Measurements from ENCODE around the gene PPFIA3. TPM values are rescaled to one million over a fixed set of nuclear protein-coding genes. Genes with fewer than 3 reads are reported as not detected.
"Not testable (repeated sequence)": the region's sequence is repeated elsewhere in the genome, so short reads cannot be mapped to it uniquely, and the experiment has no call there.

Gene PPFIA3
- 1.6 and 2.2 TPM in 2 replicates for total RNA-seq

GRCh38 chr19:49119411-49120324 is at the start of gene PPFIA3:
Gene PPFIA3 (plus strand): TSS chr19:49119544. CDS start chr19:49127874, 8,330 bp downstream.
- DNase-seq (ENCODE audit: low read depth) = peak; percentile 65
- H3K4me3 ChIP-seq (ENCODE audit: low read depth, low read length) = peak within 1 kb of the TSS; percentile 68
- TF ChIP-seq CTCF (IDR thresholded peaks at IDR 0.05; ENCODE audit: insufficient read depth, low read depth, low read length) = no peak

GRCh38 chr19:49070416-49070815 is 48.9 kb upstream of the PPFIA3 start:
- DNase-seq (ENCODE audit: low read depth) = no peak
- TF ChIP-seq CTCF (IDR thresholded peaks at IDR 0.05; ENCODE audit: insufficient read depth, low read depth, low read length) = no peak

GRCh38 chr19:49071860-49072547 is 47.3 kb upstream of the PPFIA3 start:
- no peak for DNase-seq (ENCODE audit: low read depth)
- H3K4me3 ChIP-seq (ENCODE audit: low read depth, low read length) = no peak overlapping the region
- no peak for TF ChIP-seq CTCF (IDR thresholded peaks at IDR 0.05; ENCODE audit: insufficient read depth, low read depth, low read length)

More at GRCh38 chr19:49070416-49070815, 48.9 kb upstream of the PPFIA3 start:
- no peak overlapping the region for H3K4me3 ChIP-seq (ENCODE audit: low read depth, low read length)

- peak; percentile 24 for TF ChIP-seq CTCF (IDR thresholded peaks at IDR 0.05; ENCODE audit: insufficient read depth, low read depth, low read length)
- DNase-seq (ENCODE audit: low read depth) = no peak
- H3K4me3 ChIP-seq (ENCODE audit: low read depth, low read length) = no peak overlapping the region
These were observed 45.6 kb upstream of the PPFIA3 start for GRCh38 chr19:49073514-49074378.

- DNase-seq (ENCODE audit: low read depth) = peak; percentile 53
- H3K4me3 ChIP-seq (ENCODE audit: low read depth, low read length) = not testable (repeated sequence)
- peak; percentile 62 for TF ChIP-seq CTCF (IDR thresholded peaks at IDR 0.05; ENCODE audit: insufficient read depth, low read depth, low read length)
These were observed 44.5 kb upstream of the PPFIA3 start for GRCh38 chr19:49074869-49075268.

- no peak for TF ChIP-seq CTCF (IDR thresholded peaks at IDR 0.05; ENCODE audit: insufficient read depth, low read depth, low read length)
- H3K4me3 ChIP-seq (ENCODE audit: low read depth, low read length) = no peak overlapping the region
- DNase-seq (ENCODE audit: low read depth) = no peak
These were observed 39.0 kb upstream of the PPFIA3 start for GRCh38 chr19:49080392-49080791.

All from fibroblast of villous mesenchyme (primary cell).